ENCODE results near the gene UBXN2A.

DNA sequence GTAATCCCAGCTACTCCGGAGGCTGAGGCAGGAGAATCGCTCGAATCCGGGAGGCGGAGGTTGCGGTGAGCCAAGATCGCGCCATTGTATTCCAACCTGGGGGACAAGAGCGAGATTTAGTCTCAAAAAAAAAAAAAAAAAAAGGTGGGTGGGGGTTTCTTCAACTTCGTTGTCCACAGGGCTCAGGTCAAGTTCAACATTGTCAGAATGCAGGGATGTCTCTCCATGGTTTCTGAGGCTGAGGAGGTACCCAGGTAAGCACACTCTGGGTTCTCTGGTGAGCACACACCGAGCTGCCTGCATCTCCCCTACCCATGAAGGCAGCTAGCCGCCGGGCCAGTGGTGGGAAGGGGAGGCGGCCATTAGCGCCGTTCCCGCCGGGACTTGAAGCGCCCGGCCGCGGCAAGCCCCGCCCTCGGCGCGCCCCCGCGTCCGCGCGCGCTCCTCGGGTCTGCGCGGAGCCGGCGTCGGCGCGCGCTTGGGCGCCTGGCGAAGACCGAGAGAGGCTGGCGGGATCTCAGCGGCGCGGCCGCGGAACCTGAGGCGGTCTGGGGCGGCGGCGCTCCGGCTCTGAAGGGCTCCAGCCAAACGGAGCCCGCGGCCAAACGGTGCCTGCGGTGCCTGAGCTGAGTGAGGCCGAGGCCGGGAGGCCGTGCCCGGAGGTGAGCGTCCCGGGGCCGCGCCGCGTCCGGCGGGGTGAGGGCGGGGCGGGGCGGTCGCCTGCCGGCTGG lies at the start of gene UBXN2A:
- TF ChIP-seq, protein P1, sequence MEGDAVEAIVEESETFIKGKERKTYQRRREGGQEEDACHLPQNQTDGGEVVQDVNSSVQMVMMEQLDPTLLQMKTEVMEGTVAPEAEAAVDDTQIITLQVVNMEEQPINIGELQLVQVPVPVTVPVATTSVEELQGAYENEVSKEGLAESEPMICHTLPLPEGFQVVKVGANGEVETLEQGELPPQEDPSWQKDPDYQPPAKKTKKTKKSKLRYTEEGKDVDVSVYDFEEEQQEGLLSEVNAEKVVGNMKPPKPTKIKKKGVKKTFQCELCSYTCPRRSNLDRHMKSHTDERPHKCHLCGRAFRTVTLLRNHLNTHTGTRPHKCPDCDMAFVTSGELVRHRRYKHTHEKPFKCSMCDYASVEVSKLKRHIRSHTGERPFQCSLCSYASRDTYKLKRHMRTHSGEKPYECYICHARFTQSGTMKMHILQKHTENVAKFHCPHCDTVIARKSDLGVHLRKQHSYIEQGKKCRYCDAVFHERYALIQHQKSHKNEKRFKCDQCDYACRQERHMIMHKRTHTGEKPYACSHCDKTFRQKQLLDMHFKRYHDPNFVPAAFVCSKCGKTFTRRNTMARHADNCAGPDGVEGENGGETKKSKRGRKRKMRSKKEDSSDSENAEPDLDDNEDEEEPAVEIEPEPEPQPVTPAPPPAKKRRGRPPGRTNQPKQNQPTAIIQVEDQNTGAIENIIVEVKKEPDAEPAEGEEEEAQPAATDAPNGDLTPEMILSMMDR (conservative IDR thresholded peaks at IDR 0.05; ENCODE audit: low read length) = no peak
- TF ChIP-seq EZH2phosphoT487 (IDR thresholded peaks at IDR 0.05; ENCODE audit: borderline replicate concordance) = no peak
